Mucosa of descending colon (tissue), 3 donors: Measurements from ENCODE around the gene SFXN4. TPM values are rescaled to one million over a fixed set of nuclear protein-coding genes. Genes with fewer than 3 reads are reported as not detected.

Source experiments
- ATAC-seq: fragments of 200-7000 bp; cut with Tn5 transposase; one replicate; pipeline ENCODE4 v1.9.1; 2020; ENCODE audit warnings: mild to moderate bottlenecking, moderate library complexity
- DNase-seq, 3 donors: peaks; one replicate each; pipeline ENCODE4 v3.0.0-alpha.2; 2020
- H3K36me3 ChIP-seq: fragments of 200-600 bp; one replicate; pipeline ENCODE4 v1.8.0; 2021; ENCODE audit warnings: low read depth, mild to moderate bottlenecking
- H3K4me1 ChIP-seq: fragments of 200-600 bp; one replicate; pipeline ENCODE4 v1.8.0; 2021; ENCODE audit warnings: low read depth, mild to moderate bottlenecking
- H3K4me3 ChIP-seq: fragments of 200-600 bp; one replicate; pipeline ENCODE4 v1.8.0; 2021; ENCODE audit warnings: mild to moderate bottlenecking
- H3K9me3 ChIP-seq: fragments of 200-600 bp; one replicate; pipeline ENCODE4 v1.8.0; 2021; ENCODE audit warnings: mild to moderate bottlenecking
- CTCF ChIP-seq: fragments of 200-600 bp; IDR thresholded peaks from one replicate; pipeline ENCODE4 v1.8.0; 2022; ENCODE audit warnings: antibody characterized with exemption, mild to moderate bottlenecking
- intact Hi-C, 2 donors: fragments of 100-400 bp; cut with DNase I in 1 of 2; cut with micrococcal nuclease in 1 of 2; formaldehyde crosslinking; loops; one replicate each; pipeline versions ENCODE4 v1.11.0 to v1.11.1; 2022; cut with DNase I, micrococcal nuclease
- total RNA-seq, 3 donors: library from RNA; stranded (reverse); fragmentation: NEBNext Ultra II Directional in 2 of 3; extraction: Animal tissue kit (Norgen Biotek cat#: 25700) in 2 of 3; gene quantifications; one replicate each; pipeline versions ENCODE4 v1.2.1 to v1.2.4, GENCODE V29; 2021 to 2023
- donor health status: DM: no; HTN: no; CAD: no; lungs with moderate emphysema.
- donor health status: DM: no; HTN: no; CAD: no.
- donor health status: DM: no; HTN: yes; CAD: no.

The SFXN4 gene
- total RNA-seq, 3 donors from 2014 or later = 25.4 to 48.8 (median 34.6) TPM

DNA sequence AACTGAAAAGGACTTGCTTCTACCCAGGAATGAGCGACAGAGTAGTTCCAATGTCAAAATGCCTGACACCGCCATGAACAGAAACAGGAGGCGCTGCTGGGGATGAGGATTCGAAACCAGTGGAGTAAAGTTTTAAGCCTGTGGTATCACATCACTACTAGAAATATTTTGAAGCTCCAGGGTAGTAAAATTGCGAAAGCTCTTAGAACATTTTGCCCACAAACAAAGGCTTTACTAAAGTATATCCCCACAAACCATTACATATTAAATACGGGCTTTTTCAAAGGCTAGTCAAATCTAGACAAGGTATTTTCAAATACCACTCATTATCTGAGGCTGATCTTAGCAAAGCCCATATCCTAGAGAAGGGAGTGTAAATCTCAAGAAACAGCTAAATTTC lies 10.7 kb upstream of the SFXN4 start:
- TF ChIP-seq CTCF = no peak
- Histone ChIP-seq H3K4me1 (peaks cover 7% of the 10 kb centered on the region), H3K4me3 (no peak overlapping the region), H3K9me3 (no peaks in the 10 kb centered on the region), H3K36me3 (no peaks in the 10 kb centered on the region)
- no peak for DNase-seq
- intact Hi-C loops = no loop called here
- no peak for ATAC-seq

GRCh38 chr10:119174109-119174508 lies 8.6 kb upstream of the SFXN4 start:
- DNase-seq (no peak), ATAC-seq (no peak)
- H3K4me1 ChIP-seq = peaks cover 7% of the 10 kb centered on the region
- no peak for TF ChIP-seq CTCF
- intact Hi-C loops = no loop called here
- H3K9me3 ChIP-seq = no peaks in the 10 kb centered on the region
- H3K4me3 ChIP-seq = no peak overlapping the region
- no peaks in the 10 kb centered on the region for H3K36me3 ChIP-seq

DNA sequence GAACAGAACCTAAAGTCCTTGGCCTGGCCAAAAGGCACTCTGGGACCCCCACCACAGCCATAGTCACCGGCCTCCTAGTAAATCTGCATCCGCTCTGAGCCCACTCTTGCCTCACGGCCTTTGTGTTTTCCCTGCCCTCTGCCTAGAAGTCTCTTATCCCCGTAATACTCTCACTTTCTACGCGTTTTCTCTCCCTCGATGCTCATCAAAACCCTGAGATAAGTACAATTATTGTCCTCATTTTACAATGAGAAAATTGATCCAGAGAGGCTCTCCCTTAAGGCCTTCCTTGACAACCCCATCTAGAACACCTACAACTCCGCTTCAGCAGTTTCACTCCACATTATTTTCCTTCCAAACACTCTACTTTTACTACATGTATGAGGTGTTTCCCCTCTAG lies 1.5 kb upstream of the SFXN4 start:
- H3K36me3 ChIP-seq = peaks cover 4% of the 10 kb centered on the region
- no peak overlapping the region for H3K4me3 ChIP-seq
- no peak for ATAC-seq
- intact Hi-C loops = no loop called here
- no peak for DNase-seq
- no peaks in the 10 kb centered on the region for H3K9me3 ChIP-seq
- TF ChIP-seq CTCF = no peak
- H3K4me1 ChIP-seq = peaks cover 9% of the 10 kb centered on the region

GRCh38 chr10:119166564-119166963 lies 1.1 kb upstream of the SFXN4 start:
- intact Hi-C loops = no loop called here
- no peak for ATAC-seq
- H3K4me3 ChIP-seq = no peak overlapping the region
- H3K9me3 ChIP-seq = no peaks in the 10 kb centered on the region
- no peak for TF ChIP-seq CTCF
- DNase-seq = no peak
- H3K4me1 ChIP-seq = peaks cover 9% of the 10 kb centered on the region
- peaks cover 4% of the 10 kb centered on the region for H3K36me3 ChIP-seq

DNA sequence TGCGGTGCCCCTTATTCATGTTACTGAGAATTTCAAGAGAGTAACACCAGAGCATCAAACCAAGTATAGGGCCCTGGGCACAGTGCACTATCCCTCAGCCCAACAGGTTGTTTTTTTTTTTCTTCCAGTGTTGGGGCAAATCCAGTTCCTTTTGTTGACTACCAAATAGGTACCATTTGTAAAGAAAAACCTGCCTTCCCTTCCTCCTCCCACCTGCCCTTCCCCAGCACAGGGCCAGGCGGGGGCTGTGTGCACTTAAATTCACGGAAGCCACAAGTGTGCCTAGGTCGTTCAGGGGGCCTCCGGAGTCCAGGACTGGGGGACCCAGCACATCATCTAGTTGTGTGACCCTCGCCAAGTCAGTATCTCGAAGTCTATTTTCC lies 595 bp upstream of the SFXN4 start:
- peaks cover 9% of the 10 kb centered on the region for H3K4me1 ChIP-seq
- intact Hi-C loops = no loop called here
- DNase-seq (peak in 1 of 3 donors; percentile 36), ATAC-seq (peak; percentile 13)
- no peaks in the 10 kb centered on the region for H3K9me3 ChIP-seq
- peaks cover 4% of the 10 kb centered on the region for H3K36me3 ChIP-seq
- no peak for TF ChIP-seq CTCF
- no peak overlapping the region for H3K4me3 ChIP-seq

GRCh38 chr10:119162452-119163092 lies 2.9 kb downstream of the SFXN4 start:
- ATAC-seq (no peak), DNase-seq (no peak)
- H3K9me3 ChIP-seq = no peaks in the 10 kb centered on the region
- peaks cover 9% of the 10 kb centered on the region for H3K4me1 ChIP-seq
- intact Hi-C loops = no loop called here
- H3K4me3 ChIP-seq = no peak overlapping the region
- TF ChIP-seq CTCF = no peak
- no peaks in the 10 kb centered on the region for H3K36me3 ChIP-seq
